DOHH2 (cell line): ENCODE measurements around the gene EPHA3.

Experiments
- H3F3A ChIP-seq: fragments of 200-600 bp; sonication (generic), shearing (Covaris generic); 2 replicates; pipeline ENCODE4 v1.6.0; 2016; ENCODE audit warnings: antibody characterized with exemption, mild to moderate bottlenecking; ENCODE audit not compliant: control insufficient read depth, insufficient read depth
- H3K27ac ChIP-seq: fragments of 200-600 bp; sonication (generic); 2 replicates; pipeline ENCODE4 v1.5.1; 2014; ENCODE audit warnings: low read depth, mild to moderate bottlenecking, low read length, moderate library complexity
- H3K27me3 ChIP-seq: fragments of 200-600 bp; sonication (generic); 2 replicates; pipeline ENCODE4 v1.6.1; 2014; ENCODE audit warnings: mild to moderate bottlenecking, low read length, mixed read lengths; ENCODE audit not compliant: control insufficient read depth
- H3K36me3 ChIP-seq: fragments of 200-600 bp; sonication (generic); 2 replicates; pipeline ENCODE4 v1.6.1; 2014; ENCODE audit warnings: mild to moderate bottlenecking, low read length, moderate library complexity, mixed read lengths; ENCODE audit not compliant: control insufficient read depth
- H3K4me1 ChIP-seq: fragments of 200-600 bp; sonication (generic); 2 replicates; pipeline ENCODE4 v1.6.1; 2014; ENCODE audit warnings: mild to moderate bottlenecking, low read length, mixed read lengths; ENCODE audit not compliant: control insufficient read depth
- H3K4me2 ChIP-seq: fragments of 200-600 bp; sonication (generic); 2 replicates; pipeline ENCODE4 v1.6.0; 2014; ENCODE audit warnings: mild to moderate bottlenecking, low read length, moderate library complexity
- H3K4me3 ChIP-seq: fragments of 200-600 bp; sonication (generic); 2 replicates; pipeline ENCODE4 v1.5.1; 2014; ENCODE audit warnings: mild to moderate bottlenecking, low read length, mixed read lengths
- H3K79me2 ChIP-seq: fragments of 200-600 bp; sonication (generic); 2 replicates; pipeline ENCODE4 v1.6.1; 2014; ENCODE audit warnings: mild to moderate bottlenecking, low read length, mixed read lengths; ENCODE audit not compliant: control insufficient read depth
- H3K9me2 ChIP-seq: fragments of 200-600 bp; sonication (generic); replicated peaks from 2 replicates; pipeline ENCODE4 v1.6.1; 2014; ENCODE audit warnings: mild to moderate bottlenecking, low read length, mixed read lengths; ENCODE audit not compliant: control insufficient read depth
- H3K9me3 ChIP-seq: fragments of 200-600 bp; sonication (generic); 2 replicates; pipeline ENCODE4 v1.6.1; 2014; ENCODE audit warnings: antibody characterized with exemption, low read length, mixed read lengths; ENCODE audit not compliant: control insufficient read depth, insufficient read depth
- H4K20me1 ChIP-seq: fragments of 200-600 bp; sonication (generic); 2 replicates; pipeline ENCODE4 v1.6.0; 2014; ENCODE audit warnings: low read depth, mild to moderate bottlenecking, antibody characterized with exemption, low read length, moderate library complexity; ENCODE audit not compliant: control insufficient read depth, insufficient read depth
- CTCF ChIP-seq: fragments of 200-600 bp; sonication (generic); IDR thresholded peaks from one replicate; pipeline ENCODE4 v1.5.1; 2014; ENCODE audit warnings: antibody characterized with exemption, mild to moderate bottlenecking, low read depth, low read length; ENCODE audit not compliant: poor library complexity, severe bottlenecking
- EZH2phosphoT487 ChIP-seq: fragments of 200-600 bp; sonication (generic); IDR thresholded peaks from 2 replicates; pipeline ENCODE4 v1.6.1; 2017; ENCODE audit warnings: borderline replicate concordance, mild to moderate bottlenecking, antibody characterized with exemption, low read length, moderate library complexity, mixed read lengths

Gene EPHA3

GRCh38 chr3:89234620-89235019 lies 127.2 kb downstream of the EPHA3 start:
- no peaks in the 10 kb centered on the region for H3K27me3 ChIP-seq
- no peaks in the 10 kb centered on the region for H3K9me2 ChIP-seq
- TF ChIP-seq EZH2phosphoT487 (no peak), CTCF (no peak)
- no peaks in the 10 kb centered on the region for H3K9me3 ChIP-seq
- H3K4me1 ChIP-seq, result no peaks in the 10 kb centered on the region
- H3K36me3 ChIP-seq, result no peaks in the 10 kb centered on the region
- no peak overlapping the region for H3K4me3 ChIP-seq
- H3F3A ChIP-seq, result no peaks in the 10 kb centered on the region
- no peaks in the 10 kb centered on the region for H4K20me1 ChIP-seq
- H3K4me2 ChIP-seq, result no peak overlapping the region
- no peaks in the 10 kb centered on the region for H3K79me2 ChIP-seq
- no peak overlapping the region for H3K27ac ChIP-seq

GRCh38 chr3:89238846-89239245 lies 131.4 kb downstream of the EPHA3 start:
- no peaks in the 10 kb centered on the region for H3K79me2 ChIP-seq
- no peaks in the 10 kb centered on the region for H4K20me1 ChIP-seq
- no peak overlapping the region for H3K27ac ChIP-seq
- H3K4me1 ChIP-seq, result no peaks in the 10 kb centered on the region
- no peak for TF ChIP-seq CTCF
- no peak for TF ChIP-seq EZH2phosphoT487
- no peaks in the 10 kb centered on the region for H3F3A ChIP-seq
- no peak overlapping the region for H3K4me2 ChIP-seq
- no peaks in the 10 kb centered on the region for H3K9me3 ChIP-seq
- no peaks in the 10 kb centered on the region for H3K9me2 ChIP-seq
- H3K36me3 ChIP-seq, result no peaks in the 10 kb centered on the region
- H3K27me3 ChIP-seq, result no peaks in the 10 kb centered on the region
- H3K4me3 ChIP-seq, result no peak overlapping the region

GRCh38 chr3:89239774-89240173 lies 132.4 kb downstream of the EPHA3 start:
- Histone ChIP-seq H4K20me1 (no peaks in the 10 kb centered on the region), H3K79me2 (no peaks in the 10 kb centered on the region), H3K36me3 (no peaks in the 10 kb centered on the region), H3K27me3 (no peaks in the 10 kb centered on the region), H3F3A (no peaks in the 10 kb centered on the region), H3K9me3 (no peaks in the 10 kb centered on the region), H3K27ac (no peak overlapping the region), H3K4me3 (no peak overlapping the region), H3K4me2 (no peak overlapping the region), H3K4me1 (no peaks in the 10 kb centered on the region), H3K9me2 (no peaks in the 10 kb centered on the region)
- no peak for TF ChIP-seq CTCF
- TF ChIP-seq EZH2phosphoT487, result no peak

- Histone ChIP-seq H3K27me3 (no peaks in the 10 kb centered on the region), H3K9me2 (no peaks in the 10 kb centered on the region), H3F3A (no peaks in the 10 kb centered on the region), H3K4me3 (no peak overlapping the region), H3K4me2 (no peak overlapping the region), H3K4me1 (no peaks in the 10 kb centered on the region), H3K9me3 (no peaks in the 10 kb centered on the region), H3K27ac (no peak overlapping the region), H4K20me1 (no peaks in the 10 kb centered on the region), H3K36me3 (no peaks in the 10 kb centered on the region), H3K79me2 (no peaks in the 10 kb centered on the region)
- TF ChIP-seq CTCF (no peak), EZH2phosphoT487 (no peak)
Measured at GRCh38 chr3:89245612-89246011, 138.2 kb downstream of the EPHA3 start.
